GM12873 (cell line): Measurements from ENCODE around the gene ARL15.

ENCODE experiments used
- TF ChIP-seq, protein P1 (sequence below): IDR thresholded peaks from 2 replicates; pipeline ENCODE4 v1.5.1; 2012; ENCODE audit warnings: low read depth, mild to moderate bottlenecking, moderate library complexity, low read length, control low read depth; ENCODE audit not compliant: insufficient read depth; ENCODE audit errors: missing control alignments

ARL15 gene

DNA sequence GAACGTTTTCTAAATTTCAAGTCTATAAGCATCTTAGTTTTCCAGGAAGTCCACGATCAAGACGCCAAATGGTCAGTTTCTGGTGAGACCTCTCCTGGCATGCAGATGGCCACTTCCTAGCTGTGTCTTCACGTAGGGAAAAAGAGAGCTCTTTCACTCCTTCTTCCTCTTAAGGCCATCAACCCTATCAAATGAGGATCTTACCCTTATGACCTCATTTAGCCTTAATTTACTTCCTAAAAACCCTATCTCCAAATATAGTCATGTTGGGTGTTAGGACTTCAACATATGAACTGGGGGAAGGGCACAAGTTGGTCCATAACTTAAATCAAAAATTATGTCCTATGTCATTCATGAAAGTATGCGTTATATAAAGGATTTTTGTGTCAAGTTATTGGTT lies 229.5 kb downstream of the ARL15 start:
- TF ChIP-seq, protein P1, sequence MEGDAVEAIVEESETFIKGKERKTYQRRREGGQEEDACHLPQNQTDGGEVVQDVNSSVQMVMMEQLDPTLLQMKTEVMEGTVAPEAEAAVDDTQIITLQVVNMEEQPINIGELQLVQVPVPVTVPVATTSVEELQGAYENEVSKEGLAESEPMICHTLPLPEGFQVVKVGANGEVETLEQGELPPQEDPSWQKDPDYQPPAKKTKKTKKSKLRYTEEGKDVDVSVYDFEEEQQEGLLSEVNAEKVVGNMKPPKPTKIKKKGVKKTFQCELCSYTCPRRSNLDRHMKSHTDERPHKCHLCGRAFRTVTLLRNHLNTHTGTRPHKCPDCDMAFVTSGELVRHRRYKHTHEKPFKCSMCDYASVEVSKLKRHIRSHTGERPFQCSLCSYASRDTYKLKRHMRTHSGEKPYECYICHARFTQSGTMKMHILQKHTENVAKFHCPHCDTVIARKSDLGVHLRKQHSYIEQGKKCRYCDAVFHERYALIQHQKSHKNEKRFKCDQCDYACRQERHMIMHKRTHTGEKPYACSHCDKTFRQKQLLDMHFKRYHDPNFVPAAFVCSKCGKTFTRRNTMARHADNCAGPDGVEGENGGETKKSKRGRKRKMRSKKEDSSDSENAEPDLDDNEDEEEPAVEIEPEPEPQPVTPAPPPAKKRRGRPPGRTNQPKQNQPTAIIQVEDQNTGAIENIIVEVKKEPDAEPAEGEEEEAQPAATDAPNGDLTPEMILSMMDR = no peak

- TF ChIP-seq, protein P1 = no peak
Observed at GRCh38 chr5:54073735-54074134, 236.6 kb downstream of the ARL15 start.

DNA sequence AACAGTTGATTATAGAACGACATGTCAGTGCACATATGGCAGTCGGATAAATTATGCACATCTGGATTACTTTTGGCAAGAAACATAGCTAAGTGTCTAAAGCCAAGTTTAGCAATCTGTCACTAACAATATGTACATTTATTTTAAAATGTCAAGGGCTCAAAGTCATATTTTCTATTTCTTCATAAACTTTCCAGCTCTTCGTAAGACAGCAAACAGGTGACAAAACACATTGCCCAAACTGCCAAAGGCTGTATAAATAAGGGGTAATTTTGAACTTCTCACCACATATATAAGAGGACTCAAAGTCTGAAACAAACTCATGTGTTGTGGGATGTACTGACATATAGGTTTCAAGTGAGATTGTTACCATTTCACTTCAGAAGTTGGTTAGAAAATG lies 237.2 kb downstream of the ARL15 start:
- TF ChIP-seq, protein P1 = no peak

GRCh38 chr5:54066433-54066832 lies 243.9 kb downstream of the ARL15 start:
- TF ChIP-seq, protein P1 = no peak

GRCh38 chr5:54063817-54064216 lies 246.6 kb downstream of the ARL15 start:
- TF ChIP-seq, protein P1 = no peak

GRCh38 chr5:54062958-54063357 lies 247.4 kb downstream of the ARL15 start:
- TF ChIP-seq, protein P1 = no peak

GRCh38 chr5:54049963-54050362 lies 260.4 kb downstream of the ARL15 start:
- TF ChIP-seq, protein P1 = no peak
